HG03457 (cell line): ENCODE measurements around the gene AHCTF1.

ENCODE experiments used
- ATAC-seq: cut with Tn5 transposase; IDR thresholded peaks from one replicate; pipeline ENCODE4 v1.9.1; 2021; ENCODE audit warnings: moderate number of reproducible peaks; ENCODE audit not compliant: unreplicated experiment

Gene AHCTF1, protein sequence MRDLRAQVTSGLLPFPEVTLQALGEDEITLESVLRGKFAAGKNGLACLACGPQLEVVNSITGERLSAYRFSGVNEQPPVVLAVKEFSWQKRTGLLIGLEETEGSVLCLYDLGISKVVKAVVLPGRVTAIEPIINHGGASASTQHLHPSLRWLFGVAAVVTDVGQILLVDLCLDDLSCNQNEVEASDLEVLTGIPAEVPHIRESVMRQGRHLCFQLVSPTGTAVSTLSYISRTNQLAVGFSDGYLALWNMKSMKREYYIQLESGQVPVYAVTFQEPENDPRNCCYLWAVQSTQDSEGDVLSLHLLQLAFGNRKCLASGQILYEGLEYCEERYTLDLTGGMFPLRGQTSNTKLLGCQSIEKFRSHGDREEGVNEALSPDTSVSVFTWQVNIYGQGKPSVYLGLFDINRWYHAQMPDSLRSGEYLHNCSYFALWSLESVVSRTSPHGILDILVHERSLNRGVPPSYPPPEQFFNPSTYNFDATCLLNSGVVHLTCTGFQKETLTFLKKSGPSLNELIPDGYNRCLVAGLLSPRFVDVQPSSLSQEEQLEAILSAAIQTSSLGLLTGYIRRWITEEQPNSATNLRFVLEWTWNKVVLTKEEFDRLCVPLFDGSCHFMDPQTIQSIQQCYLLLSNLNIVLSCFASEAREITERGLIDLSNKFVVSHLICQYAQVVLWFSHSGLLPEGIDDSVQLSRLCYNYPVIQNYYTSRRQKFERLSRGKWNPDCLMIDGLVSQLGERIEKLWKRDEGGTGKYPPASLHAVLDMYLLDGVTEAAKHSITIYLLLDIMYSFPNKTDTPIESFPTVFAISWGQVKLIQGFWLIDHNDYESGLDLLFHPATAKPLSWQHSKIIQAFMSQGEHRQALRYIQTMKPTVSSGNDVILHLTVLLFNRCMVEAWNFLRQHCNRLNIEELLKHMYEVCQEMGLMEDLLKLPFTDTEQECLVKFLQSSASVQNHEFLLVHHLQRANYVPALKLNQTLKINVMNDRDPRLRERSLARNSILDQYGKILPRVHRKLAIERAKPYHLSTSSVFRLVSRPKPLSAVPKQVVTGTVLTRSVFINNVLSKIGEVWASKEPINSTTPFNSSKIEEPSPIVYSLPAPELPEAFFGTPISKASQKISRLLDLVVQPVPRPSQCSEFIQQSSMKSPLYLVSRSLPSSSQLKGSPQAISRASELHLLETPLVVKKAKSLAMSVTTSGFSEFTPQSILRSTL (N-terminal part only)

DNA sequence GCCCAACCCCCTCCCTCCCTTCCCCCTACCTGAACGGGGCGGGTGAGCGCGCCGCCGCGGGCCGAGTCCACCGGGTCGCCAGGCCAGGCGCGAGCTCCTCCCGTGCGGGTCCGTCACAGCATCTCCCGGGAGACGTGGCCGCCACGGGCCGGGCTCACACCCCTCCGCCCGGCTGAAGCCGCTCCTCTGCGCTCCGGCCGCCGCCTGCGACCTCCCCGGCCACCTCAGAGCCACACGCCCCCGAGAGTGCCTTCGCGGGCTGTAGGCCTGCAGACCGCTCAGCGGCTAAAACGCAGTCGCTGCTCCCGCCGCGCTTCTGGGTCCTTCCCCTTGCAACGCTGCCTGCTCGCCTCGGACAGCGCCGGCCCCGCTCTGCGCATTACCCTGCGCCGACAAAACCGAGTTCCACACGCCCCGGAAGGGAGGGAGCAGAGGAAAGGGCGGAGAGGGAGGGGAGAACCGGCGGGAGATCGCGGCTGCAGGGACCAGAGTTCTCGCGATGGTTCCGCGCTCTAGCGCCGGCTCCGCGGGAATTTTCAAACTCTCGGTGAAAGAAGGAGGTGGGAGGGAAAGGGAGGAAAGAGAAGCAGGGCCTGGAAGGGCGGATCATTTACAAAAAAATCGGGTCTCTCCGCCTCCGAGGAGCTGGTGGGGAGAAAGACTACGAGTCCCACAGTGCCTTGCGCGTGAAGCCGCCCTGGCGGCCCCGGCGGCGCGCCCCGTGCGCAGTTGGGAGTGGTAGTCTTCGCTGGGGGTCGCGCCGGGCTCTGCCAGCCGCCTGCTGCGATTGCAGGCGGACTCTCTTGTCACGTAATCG, at the start of gene AHCTF1:
TSS of gene AHCTF1 (minus strand) at position 400 of the 817 bp plus-strand sequence. CDS start 13,578 bp downstream, outside the sequence.
- ATAC-seq, result peak; percentile 88

- ATAC-seq, result no peak
Measured at GRCh38 chr1:246978785-246979184, 47.0 kb upstream of the AHCTF1 start.

- ATAC-seq, result no peak
Measured at GRCh38 chr1:246978281-246978680, 46.5 kb upstream of the AHCTF1 start.

GRCh38 chr1:246971969-246972368, 40.2 kb upstream of the AHCTF1 start:
- ATAC-seq, result no peak

- ATAC-seq, result no peak
Measured at GRCh38 chr1:246971090-246971721, 39.5 kb upstream of the AHCTF1 start.

DNA sequence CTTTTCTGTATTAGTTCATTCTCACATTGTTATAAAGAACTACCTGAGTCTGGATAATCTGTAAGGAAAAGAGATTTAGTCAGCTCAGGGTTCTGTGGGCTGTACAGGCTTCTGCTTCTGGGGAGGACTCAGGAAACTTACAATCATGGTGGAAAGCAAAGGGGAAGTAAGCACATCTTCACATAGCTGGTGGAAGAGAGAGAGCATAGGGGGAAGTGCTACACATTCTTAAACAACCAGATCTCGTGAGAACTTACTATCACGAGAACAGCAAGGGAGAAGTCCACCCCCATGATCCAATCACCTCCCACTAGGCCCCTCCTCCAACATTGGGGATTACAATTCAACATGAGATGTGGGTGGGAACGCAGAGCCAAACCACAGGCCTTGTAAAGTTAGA, 37.9 kb upstream of the AHCTF1 start:
- no peak for ATAC-seq

- no peak for ATAC-seq
Measured at GRCh38 chr1:246966502-246966901, 34.8 kb upstream of the AHCTF1 start.

DNA sequence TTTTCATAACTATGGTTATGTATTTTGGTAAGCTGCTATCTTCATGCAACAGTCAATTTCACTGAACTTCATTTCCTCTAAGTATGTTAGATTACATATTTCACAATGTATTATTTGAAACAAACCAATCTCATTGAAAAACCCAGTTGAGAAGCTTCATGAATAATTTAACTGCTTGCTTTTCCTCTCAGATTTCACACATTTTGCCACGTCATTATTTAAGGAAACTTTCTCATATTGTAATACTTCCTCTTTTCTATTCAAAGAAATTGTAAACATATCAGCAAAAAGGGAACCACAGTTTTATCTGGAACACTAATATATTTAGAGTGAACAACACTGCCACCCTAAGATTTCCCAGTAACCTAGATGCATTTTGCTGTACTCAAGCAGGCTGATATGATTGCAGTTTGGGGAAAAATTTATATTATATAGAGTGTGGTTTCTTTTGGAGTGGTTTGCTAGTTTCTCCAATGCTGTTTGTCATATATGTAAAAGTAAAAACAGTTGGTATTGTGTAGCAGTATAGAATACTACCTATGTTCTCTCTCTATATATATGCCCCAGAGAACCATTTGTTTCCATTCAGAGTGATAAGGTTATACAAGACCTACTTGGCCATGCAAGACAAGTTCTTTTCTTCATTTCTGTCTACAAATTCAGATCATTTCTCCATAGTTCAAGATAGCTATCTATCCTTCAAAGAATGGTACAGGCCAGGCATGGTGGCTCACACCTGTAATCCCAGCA, 28.4 kb upstream of the AHCTF1 start:
- ATAC-seq, result no peak

GRCh38 chr1:246954126-246954525, 22.4 kb upstream of the AHCTF1 start:
- no peak for ATAC-seq

DNA sequence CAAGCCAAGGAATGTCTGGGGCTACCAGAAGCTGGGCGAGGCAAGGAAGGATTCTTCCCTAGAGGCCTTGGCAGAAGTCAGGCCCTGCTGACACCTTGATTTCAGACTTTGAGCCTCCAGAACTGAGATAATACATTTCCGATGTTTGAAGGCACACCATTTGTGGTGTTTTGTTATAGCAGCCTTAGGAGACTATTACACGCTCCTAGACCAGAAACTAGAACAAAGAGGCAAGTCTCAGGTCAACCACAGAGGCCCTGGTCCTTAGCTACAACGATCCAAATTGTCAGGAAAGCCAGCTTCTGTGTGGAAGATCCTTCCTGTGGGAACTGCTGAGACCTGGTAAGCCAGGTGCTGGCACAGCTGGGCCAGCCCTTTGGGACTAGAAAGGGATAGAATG, 19.7 kb upstream of the AHCTF1 start:
- ATAC-seq, result no peak

DNA sequence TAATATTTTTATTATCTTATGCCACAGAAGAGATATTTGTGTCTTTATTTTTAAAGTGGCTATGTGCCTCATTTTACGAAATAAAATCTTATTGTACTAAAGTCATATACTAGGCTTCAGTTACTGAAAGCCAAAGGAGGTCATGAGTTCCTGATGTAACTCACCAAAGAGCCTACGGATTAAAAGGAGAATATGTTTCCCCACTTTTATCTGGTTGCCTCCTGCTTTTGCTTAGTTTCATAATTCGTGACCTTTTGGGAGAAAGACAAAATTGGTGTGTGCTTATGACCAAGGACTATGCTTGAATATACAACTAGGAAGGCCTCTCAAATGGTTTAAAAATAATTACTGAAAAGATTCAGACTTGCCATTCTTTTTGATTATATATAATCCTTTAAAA, 18.2 kb upstream of the AHCTF1 start:
- ATAC-seq, result no peak

DNA sequence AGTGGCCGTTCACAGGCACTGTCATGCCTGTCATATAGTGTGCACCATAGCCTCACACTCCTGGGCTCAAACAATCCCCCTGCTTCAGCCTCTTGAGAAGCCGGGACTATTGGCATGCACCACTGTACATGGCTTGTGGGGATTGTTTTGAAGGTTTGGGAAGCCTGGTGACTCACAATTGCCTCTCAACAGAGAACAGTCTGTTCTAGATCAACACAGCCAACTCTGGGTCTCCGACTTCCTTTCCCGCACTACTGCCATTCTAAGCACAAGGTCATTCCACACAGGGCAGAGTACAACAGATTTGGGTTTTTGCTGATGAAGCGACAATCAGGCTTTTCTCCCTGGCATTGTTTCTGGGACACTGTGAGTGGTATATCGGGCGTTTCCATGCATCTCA, 15.5 kb upstream of the AHCTF1 start:
- no peak for ATAC-seq

DNA sequence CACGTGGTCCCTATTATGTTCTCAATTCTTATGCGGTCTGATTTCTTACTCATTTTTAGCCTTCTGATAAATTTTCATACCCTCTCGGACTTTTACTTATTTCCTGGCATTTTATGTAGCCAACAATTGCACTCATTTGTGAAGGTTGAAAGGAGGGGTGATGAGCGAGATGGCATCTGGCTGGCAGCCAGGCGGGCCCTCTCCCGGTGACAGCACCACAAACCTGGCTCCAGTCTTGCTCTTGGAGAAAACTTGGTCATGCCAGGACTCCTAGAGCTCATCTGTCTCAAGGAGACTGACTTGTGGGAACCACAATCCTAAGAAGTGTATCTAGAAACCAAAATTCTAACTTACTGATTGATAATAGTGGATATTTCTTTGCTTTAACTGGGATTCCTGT, 14.6 kb upstream of the AHCTF1 start:
- no peak for ATAC-seq

- no peak for ATAC-seq
Measured at GRCh38 chr1:246934765-246935164, 3.0 kb upstream of the AHCTF1 start.

GRCh38 chr1:246933893-246934292, 2.1 kb upstream of the AHCTF1 start:
- no peak for ATAC-seq

DNA sequence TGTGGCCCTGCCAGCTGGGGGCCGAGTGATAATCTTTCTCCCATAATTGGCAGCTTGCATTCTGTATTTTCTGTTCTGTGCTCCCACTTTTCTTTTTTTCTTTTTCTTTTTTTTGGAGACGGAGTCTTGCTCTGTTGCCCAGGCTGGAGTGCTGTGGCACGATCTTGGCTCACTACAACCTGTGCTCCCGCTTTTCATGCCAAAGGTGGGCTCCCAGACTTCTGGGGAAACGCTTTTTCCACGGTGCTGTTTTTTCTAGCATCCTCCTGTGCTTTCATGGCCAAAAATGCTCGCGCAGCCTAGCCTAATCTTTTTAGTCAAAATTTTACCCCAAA, 585 bp upstream of the AHCTF1 start:
- ATAC-seq, result no peak

GRCh38 chr1:246930830-246931548, 759 bp downstream of the AHCTF1 start:
- ATAC-seq, result peak; percentile 14

DNA sequence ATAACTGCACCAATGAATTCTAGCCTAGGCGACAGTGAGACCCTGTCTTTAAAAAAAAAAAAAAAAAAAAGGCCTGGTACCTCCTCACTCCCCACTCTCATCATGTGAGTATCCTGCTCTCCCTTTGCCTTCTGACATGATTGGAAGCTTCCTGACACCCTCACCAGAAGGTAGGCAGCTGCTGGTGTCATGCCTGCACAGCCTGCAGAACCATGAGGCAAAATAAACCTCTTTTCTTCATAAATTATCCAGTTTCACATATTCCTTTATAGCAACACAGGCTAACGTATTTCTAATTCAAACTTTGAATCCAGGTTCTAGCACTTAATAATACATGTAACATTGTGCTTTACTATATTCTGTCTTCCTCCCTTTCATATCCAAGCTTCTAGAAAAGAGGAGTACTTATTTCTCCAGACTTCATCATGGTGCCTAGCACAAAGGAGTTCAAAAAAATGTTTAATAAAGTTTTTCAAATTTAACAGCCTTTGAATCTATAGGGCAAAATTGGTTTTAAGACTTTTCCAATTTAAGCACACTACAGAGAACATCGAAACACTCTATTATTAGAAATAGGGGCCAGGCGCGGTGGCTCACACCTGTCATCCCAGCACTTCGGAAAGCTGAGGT, 5.6 kb downstream of the AHCTF1 start:
- no peak for ATAC-seq
